Fibroblast of upper back skin (primary cell): ENCODE results near the gene SUSD5.
A peak's percentile ranks its signal among the peaks of the same experiment; 100 is the strongest.
"Not testable (repeated sequence)": the region's sequence is repeated elsewhere in the genome, so short reads cannot be mapped to it uniquely, and the experiment has no call there.

ENCODE experiments used
- DNase-seq: peaks from one replicate; pipeline ENCODE4 v3.0.0-alpha.2; 2013

SUSD5 gene

DNA sequence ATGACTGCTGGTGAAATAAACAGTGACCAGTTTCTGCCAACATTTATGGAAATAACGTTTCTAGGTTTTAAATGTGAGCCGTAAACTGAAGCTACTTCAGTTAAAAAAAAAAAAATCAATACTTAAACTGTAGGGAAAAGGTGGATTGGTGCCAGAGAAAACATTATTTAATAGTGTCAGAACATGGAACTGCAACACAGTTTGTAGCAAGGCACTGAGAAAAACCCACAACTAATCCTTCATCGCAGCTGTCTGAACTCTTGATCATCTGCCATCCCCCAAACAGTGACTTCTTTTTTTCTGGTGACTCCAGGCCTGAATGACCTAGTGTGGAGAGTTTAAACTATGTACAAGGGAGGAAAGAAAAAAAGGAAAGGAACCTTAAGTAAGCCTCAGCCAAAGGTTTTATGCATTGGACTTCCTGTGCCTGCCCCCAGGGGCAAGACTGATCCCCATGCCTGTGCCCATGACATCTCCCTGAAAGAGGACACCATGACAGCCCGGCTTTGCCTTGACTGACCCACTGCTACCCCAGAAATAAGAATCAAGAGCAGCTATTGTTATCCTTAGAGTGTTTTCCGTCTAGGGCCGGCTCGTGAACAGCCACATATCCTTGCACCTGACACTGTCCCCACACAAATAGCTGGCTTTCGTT, 71.7 kb downstream of the SUSD5 start:
- DNase-seq: peak; percentile 60

DNA sequence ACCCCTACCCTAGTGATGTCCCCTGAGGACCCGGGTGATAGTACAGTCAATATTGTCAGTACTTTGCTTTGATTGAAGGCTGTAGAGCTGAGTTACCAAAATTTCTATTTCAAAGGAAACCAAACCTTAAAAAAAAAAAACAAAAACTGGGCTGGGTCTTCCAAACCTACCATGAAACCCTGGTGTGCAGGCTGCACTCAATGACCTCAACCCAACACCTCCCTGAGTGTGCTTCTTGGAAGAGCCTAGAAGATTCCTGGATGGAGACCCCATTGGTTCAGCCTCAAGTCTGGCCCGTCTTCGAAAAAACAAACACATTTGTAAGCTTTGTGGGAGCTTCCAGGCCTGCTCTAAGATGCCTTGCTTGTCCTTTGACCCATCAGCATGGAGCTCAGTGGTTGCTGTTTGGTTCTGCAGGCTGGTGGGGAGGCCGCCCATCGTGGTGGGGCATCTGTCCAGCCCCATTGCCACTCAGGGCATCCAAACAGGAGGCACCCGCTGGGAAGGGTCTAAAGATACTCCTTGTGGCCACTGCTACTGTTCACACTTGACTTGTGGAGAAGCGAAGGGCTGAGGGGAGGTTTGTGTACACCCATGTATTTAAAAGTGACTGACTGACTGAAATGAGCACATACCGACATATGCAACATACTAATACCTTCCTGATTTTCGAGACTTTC, 72.6 kb downstream of the SUSD5 start:
- no peak for DNase-seq

DNA sequence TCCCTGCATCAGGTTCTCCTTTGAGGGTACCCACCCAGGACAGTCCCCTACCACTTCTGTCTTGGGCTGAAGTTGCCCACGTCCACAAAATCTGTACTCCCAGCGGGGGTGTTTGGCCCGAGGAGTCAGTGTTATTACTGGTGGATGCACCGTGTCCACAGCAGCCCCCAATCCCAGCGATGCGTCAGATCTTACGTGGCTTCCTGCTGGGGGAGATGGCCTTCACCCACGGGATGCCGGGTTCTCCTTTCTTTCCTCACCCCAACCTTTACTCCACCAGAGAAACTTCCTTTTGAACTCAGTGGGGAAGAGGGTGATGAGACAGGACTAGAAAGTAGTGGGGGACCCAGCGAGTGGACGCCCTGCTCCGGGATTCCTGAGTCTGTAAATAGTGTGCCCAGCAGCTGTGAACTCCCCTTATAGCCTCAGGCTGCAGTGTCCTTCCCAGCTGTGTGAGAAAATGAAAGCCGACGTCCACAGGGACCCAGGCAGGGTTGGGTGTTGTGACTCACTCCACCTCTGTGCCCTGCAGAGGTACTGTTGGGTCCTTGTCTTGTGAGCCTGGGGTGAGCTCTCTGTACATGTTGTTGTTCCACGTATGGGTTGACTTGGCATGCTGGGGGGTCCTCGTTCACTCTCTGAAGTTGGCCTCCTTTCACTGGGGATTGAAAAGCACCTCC, 73.2 kb downstream of the SUSD5 start:
- DNase-seq: no peak

DNA sequence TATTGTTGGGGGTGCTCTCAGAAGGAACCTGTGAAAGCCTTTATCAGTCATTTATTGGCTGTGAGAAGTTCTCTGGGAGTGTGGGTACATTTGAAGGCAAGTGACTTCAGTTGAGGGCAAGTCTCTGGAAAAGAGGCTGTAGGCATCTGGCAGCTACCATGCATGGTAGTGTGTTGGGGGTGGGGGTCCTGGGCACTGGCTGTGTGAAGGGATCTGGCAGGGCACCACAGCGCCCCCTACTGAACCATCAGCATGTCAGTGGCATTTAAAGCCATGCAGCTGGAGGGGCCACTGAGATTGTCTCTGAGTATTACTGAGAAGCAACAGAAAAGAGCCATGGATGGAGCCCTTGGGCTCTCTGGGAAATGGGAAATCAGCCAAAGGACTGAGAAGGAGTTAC, 74.2 kb downstream of the SUSD5 start:
- no peak for DNase-seq

DNA sequence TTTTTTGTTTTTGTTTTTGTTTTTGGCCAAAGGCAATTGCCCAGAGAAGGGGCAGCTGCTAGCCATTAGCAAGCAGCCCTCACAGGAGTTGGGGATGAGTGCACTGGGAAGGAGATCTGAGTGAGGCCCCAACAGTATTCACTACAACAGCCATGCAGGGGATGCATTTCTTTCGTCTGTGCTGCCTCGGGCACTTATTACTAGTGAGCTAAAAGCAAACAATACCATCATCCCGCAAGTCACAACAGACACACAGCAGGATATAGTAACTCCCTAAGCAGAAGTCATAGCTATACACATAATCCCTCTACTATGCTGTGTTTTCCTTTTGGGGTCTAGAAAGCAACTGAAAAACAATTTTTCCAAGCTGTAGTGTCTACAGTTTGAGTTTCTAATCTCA, 77.6 kb downstream of the SUSD5 start:
- no peak for DNase-seq

DNA sequence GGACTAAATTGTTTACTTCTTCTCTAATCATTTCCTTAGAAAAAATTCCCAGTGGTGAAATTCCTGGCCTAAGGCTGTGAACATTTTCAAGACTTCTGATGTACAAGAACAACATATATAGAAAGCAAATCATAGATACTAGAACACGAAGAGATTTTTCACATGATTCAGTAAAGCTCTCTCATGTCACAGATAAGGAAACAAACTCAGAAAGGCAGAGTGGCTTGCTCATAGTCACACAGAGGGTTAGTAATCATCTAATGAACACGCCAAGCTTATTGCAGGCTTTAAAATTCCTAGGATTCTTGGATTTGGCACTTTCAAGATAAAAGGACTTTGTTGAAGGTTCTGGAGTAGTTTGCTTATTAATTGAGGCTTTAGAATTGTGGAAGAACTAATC, 78.6 kb downstream of the SUSD5 start:
- DNase-seq: no peak

DNA sequence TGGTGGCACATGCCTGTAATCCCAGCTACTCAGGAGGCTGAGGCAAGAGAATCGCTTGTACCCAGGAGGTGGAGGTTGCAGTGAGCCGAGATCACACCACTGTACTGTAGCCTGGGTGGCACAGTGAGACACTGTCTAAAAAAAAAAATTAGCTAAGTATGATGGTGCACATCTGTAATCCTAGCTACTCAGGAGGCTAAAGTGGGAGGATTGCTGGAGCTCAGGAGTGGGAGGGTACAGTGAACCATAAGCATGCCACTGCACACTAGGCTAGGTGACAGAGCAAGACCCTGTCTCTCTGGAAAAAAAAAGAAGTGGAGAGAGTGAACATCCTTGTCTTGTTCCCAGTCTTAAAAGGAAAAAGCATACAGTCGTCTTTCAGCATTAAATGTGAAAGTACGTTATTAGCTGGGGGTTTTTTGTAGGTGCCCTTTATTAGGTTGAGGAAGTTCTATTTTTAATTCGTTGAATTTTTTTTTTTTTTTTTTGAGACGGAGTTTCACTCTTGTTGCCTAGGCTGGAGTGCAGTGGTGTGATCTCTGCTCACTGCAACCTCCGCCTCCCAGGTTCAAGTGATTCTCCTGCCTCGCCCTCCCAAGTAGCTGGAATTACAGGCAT, 79.5 kb downstream of the SUSD5 start:
- not testable (repeated sequence) for DNase-seq

DNA sequence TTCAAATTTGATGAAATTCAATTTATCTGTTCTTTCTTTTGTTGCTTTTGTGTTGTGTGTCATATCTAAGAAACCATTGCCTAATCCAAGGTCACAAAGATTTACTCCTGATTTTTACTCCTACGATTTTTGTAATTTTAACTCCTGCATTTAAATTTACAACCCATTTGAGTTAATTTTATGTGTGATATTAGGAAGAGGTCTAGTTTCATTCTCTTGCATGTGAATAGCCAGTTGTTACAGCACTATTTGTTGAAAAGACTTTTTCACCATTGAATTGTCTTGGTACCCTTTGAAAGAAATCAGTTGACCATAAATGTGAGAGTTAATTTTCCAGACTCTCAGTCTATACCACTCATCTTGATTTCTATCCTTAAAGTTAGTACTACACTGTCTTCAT, 80.9 kb downstream of the SUSD5 start:
- no peak for DNase-seq

DNA sequence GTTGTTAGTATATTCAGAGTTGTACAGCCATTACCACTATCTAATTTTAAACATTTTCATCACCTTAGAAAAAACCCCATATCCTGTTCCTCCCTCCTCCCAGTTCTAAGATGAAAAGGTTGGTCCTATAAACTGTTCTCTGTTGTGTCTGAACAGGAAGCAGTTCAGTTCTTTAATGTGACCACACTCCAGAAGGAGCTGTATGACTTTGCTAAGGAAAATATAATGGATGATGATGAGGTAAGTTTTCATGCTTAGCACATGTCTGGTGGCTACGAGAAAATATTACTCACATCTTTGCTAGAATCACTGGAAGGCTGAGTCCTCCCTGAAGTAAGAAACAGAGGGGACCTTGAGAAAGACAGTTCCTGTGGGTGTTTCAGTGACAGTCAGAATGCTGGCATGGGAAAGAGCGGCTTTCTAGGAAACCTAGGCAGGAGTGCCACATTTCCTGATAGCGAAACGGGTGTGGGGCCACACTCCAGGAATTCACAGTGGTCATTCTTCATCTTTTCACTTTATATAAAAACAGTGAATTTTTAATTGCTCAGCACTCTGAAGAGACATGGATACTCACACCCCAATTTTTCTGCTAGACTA, 84.5 kb downstream of the SUSD5 start:
- peak; percentile 65 for DNase-seq

DNA sequence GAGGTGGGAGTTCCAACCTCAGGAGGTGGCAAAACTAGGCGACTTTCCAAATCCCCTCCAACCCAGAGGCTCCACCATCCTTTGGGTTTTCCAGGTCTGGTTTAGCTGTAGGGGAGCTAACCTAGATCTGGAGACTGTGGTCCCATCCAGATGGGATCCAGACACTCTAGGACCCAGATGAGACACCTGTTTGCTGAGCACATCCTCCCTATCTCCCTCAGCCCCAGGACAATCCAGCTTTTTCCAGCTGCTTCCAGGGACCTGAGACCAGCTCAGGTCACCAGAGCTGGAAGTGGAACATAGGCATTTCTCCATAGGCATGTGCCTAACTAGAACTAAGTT, 86.6 kb downstream of the SUSD5 start:
- no peak for DNase-seq

DNA sequence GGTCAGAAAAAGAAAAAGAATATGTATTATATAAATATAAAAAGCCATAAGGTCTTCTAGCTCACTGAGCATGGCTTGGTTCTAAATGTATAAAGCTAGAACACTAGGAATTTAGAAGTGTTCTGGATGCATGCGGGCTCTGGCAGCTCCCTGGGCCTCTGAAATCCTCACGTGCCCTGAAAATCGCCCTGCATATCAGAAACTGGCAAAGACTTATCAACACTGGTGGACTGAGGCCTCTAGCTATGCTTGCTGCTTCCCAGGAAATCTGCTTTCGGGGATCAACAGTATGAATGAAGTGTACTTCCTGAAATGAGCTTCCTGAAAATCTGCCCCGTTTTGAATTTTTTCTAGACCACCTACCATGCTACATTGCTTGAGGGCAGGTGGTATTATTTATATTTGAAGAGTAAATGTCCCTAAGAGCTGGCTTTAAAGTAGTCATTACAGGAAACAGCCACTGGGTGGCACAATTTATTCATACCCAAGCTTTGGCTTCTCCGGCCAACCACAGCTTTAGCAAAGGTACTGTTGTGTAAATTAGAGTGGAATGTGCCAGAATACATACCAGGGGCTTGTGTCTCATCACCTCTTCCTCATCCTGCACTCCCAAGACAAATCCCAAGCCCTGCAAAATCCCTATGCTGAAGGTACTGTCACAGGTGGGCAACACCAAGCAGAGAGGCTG, 87.1 kb downstream of the SUSD5 start:
- peak; percentile 76 for DNase-seq

DNA sequence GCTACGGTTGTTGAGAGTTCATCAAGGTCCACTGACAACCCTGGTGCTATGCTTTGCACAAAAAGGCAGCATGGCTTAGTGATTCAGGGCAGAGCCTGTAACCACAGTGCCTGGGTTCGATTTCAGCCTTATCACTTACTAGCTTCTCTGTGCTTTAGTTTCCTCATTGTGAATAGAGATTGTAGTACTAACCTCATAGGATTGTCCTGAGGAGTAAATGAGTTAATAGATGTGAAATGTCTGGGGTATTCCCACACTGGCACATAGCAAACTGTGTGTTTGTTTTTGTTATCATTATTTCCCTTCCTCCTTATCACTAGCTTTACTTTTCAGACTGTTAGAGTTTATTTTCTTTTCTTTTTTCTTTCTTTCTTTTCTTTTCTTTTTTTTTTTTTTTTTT, 88.5 kb downstream of the SUSD5 start:
- DNase-seq: no peak

DNA sequence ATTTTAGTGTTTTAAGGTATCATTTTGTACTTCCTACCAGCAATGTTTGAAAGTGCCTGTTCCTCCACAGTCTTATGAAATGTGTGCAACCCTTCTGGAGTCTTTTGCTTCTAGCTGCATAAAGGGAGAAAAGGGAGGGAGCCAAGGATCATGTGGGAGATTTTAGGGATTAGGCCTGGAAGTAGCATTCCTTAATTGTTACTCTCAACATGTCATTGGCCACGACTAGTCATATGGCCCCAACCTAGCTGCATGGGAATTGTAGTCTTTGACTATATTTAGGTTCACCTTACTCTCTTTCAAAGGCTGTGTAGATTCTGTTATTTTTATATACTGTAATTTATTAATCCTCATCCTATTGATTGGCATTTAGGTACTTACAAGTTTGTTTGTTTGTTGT, 89.9 kb downstream of the SUSD5 start:
- DNase-seq: no peak

DNA sequence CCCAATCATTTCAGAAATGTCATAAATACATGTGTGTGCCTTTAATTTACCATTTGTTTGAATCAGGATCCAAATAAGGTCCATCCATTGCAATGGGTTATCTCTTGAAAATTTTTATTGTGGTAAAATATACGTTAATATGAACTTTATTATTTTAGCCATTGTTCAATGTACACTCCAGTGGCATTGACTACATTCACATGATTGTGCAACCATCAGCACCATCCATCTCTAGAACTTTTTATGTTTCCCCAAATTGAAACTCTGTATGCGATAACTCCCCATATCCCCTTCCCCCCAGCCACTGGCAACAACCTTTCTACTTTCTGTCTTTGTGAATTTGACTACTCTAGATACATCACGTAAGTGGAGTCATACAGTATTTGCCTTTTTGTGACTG, 92.8 kb downstream of the SUSD5 start:
- DNase-seq: no peak

DNA sequence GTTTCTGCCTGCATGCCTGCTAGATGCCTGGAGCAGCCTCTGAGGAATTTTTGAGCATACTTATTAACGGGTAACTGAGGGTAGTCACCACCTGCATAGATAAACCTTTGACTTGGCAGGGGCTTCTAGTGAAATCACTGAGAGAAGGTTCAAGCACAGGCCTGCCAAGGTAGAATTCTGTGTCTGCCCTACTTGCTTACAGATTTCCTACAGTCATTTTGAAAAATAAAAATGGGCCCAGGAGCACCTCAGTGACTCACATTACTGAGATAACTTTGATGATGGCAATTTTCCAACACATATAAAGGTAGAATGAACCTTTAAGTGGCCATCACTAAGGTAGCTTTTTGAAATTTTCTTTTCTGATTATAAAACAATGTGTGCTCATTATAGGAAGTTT, 94.0 kb downstream of the SUSD5 start:
- no peak for DNase-seq

DNA sequence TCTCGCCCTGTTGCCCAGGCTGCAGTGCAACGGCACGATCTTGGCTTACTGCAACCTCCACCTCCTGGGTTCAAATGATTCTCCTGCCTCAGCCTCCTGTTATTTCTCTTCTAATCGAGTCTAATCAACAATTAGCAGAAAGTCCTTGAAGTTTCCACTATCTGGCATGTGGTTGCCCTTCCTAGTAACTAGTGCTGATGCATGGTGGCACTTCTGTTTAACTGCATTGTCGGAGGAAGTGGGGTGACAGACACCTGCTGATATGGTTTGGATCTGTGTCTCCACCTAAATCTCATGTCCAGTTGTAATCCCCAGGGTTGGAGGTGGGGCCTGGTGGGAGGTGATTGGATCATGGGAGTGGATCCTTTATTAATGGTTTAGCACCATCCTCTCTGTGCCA, 95.6 kb downstream of the SUSD5 start:
- DNase-seq: no peak

DNA sequence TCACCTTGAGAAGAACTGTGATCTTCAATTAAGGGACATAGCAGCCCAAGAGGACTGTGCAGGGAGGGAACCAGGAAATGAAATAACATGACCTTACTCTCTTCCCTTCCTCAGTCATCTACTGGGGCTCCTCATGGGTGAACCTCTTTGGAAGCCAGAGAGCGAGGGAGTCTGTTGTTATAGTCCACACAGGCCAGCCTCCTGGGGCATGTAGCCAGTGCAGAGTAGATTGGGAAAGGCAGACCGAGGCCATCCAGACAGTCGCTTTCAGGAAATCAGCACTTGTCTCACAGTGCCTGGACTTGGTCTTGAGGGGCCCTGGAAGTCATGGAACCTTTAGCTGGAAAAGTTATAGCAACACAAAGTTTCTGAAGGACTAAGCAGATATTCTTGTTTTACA, 98.7 kb downstream of the SUSD5 start:
- no peak for DNase-seq

DNA sequence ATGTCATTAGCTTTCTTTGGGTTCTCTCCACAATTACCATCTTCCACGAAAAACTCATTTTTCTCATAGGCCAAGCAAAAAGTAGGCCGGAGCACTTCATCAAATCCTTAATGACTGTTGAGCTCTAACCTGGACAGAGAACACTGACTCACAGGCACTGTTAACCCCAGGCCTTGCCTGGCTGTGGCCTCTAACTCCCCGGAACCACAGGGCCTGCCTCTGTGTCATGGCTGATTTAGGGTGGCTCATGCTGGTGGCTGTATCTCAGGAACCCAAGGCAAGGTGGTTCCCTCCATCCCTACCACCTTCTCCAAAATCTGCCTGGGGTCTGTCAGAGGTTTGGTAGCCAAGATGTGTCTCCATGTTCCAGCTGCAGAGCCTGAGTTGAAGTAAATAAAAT, 101.1 kb downstream of the SUSD5 start:
- DNase-seq: no peak

DNA sequence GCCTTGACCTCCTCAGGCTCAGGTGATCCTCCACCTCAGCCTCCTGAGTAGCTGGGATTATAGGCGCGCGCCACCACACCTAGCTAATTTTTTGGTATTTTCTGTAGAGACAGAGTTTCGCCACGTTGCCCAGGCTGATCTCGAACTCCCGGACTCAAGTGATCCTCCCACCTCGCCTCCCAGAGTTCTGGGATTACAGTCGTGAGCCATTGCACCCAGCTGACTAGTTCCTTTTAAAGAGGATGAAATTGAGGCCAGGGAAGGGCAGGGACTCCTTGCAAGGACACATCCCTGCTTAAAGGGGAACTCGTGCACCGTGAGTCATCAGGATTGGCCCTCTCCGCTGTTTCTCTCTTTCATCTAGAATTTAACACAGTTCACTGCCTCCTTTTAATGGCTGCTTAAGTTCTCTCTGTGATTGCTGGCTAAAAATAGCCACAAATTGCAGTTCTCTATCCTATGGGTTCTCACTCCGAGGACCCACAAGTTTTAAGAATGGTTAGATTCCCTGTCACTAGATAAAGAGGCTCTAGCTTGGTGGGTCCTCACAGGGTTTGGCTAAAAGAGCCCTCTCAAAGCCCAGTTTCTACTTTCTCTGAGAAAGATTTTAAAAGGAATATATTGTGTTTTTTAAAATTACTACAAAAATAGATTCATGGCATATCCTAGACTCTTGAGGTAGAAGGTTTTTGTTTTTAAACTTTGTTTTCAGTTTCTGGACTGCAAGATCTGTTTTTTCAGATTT, 103.4 kb downstream of the SUSD5 start:
- DNase-seq: peak; percentile 73

DNA sequence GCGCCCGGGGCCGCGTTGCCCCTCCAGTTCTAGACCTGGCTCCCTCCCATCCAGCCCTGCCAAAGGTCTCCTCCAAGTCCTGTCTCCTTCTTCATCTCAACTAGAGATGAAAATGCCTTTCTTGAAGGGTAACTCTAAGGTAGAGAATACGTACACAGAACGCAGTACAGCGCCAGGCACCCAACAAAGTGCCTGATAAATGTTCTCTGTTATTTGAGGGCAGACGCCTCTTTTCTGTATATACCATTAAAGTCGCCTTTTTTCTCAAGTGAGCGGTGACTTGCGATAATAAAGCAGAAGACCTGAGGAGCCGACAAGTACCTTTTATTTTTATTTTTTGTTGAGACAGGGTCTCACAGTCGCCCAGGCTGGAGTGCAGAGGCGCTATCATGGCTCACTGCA, 104.0 kb downstream of the SUSD5 start:
- no peak for DNase-seq

DNA sequence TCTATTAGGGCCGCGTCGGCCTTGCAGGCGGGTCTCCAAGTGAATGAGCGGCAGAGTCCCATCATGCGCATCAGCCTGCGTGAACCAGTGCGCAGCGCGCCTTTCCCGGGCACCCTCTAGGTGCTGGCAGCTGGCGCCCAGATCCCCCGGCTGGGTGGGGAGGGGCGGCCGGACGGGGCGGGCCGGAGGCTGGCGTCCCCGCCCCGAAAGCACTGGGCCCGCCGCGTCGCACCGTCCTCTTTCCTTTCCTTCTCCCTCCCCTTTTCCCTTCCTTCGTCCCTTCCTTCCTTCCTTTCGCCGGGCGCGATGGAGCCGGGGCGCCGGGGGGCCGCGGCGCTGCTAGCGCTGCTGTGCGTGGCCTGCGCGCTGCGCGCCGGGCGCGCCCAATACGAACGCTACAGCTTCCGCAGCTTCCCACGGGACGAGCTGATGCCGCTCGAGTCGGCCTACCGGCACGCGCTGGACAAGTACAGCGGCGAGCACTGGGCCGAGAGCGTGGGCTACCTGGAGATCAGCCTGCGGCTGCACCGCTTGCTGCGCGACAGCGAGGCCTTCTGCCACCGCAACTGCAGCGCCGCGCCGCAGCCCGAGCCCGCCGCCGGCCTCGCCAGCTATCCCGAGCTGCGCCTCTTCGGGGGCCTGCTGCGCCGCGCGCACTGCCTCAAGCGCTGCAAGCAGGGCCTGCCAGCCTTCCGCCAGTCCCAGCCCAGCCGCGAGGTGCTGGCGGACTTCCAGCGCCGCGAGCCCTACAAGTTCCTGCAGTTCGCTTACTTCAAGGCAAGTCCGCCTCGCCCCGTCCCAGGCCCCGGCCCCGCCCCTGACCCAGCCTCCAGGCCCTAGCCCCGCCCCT, 104.6 kb downstream of the SUSD5 start, which contains the start of gene CRTAP:
Gene CRTAP (plus strand): TSS at position 243 of the 850 bp plus-strand sequence. CDS start 64 bp downstream, at position 307.
- DNase-seq: peak; percentile 94
